HCT116 (cell line): ENCODE data around the gene MRPL39. TPM values are rescaled to one million over a fixed set of nuclear protein-coding genes. Genes with fewer than 3 reads are reported as not detected.

Source experiments
- ATAC-seq: fragments of 200-7000 bp; cut with Tn5 transposase; 2 replicates; pipeline ENCODE4 v1.9.1; 2020; ENCODE audit warnings: mild to moderate bottlenecking, moderate library complexity
- BruUV-seq: library from RNA; stranded (reverse); fragments of 400-500 nt; replicated peaks from 2 replicates; lab custom pipeline; 2021; lab: Mats Ljungman, UMichigan
- CTCF ChIA-PET: fragments of 300-600 bp; sonication (Branson Sonifier 250); formaldehyde crosslinking; loops from one replicate; lab custom pipeline; 2021; ENCODE audit warnings: antibody characterized with exemption; lab: Charles Lee
- POLR2A ChIA-PET: fragments of 300-600, 350-600 bp; sonication (Branson Sonifier 250); formaldehyde crosslinking; loops from one replicate; lab custom pipeline; 2021; ENCODE audit warnings: antibody characterized with exemption; lab: Charles Lee
- RAD21 ChIA-PET, 2 experiments: fragments of 300-600 bp; sonication (Branson Sonifier 250); formaldehyde crosslinking; loops; one replicate each; lab custom pipeline; 2023; ENCODE audit warnings: low total read pairs in 2 of 2; ENCODE audit not compliant: uncharacterized antibody in 2 of 2, unreplicated experiment in 2 of 2, low non-redundant PET in 1 of 2; lab: Charles Lee
- DNase-seq: peaks from one replicate; pipeline ENCODE4 v3.0.0-alpha.2; 2010; ENCODE audit warnings: low read depth, low spot score
- H2AFZ ChIP-seq: fragments of 200-600 bp; shearing (Covaris generic), sonication (generic); 2 replicates; pipeline ENCODE4 v1.6.1; 2017; ENCODE audit warnings: low read depth, mixed run types, mixed read lengths, antibody characterized with exemption, low read length; ENCODE audit not compliant: poor library complexity, severe bottlenecking
- H3K27ac ChIP-seq: 2 replicates; pipeline ENCODE4 v1.5.1; 2012; ENCODE audit warnings: low read depth, low read length
- H3K27me3 ChIP-seq: fragments of 200-600 bp; sonication (generic); 2 replicates; pipeline ENCODE4 v1.6.1; 2016; ENCODE audit warnings: mixed run types, low read length, mixed read lengths; ENCODE audit not compliant: insufficient read depth
- H3K36me3 ChIP-seq, 2 experiments: fragments of 200-500 bp in 1 of 2; fragments of 200-600 bp in 1 of 2; sonication (Bioruptor generic) in 1 of 2; sonication (generic) in 1 of 2; 2 replicates each; pipeline versions ENCODE4 v1.5.1 to v1.6.1; 2014 to 2016; ENCODE audit warnings: low read length in 2 of 2, inconsistent platforms in 1 of 2, mixed read lengths in 1 of 2, mixed run types in 1 of 2; ENCODE audit not compliant: insufficient read depth in 2 of 2, control insufficient read depth in 1 of 2
- H3K4me1 ChIP-seq, 2 experiments: fragments of 200-600 bp in 1 of 2; sonication (generic) in 1 of 2; 2 replicates each; pipeline versions ENCODE4 v1.5.1 to v1.6.1; 2012 to 2017; ENCODE audit warnings: low read length in 2 of 2, inconsistent platforms in 1 of 2, mild to moderate bottlenecking in 1 of 2, mixed read lengths in 1 of 2, mixed run types in 1 of 2, moderate library complexity in 1 of 2; ENCODE audit not compliant: insufficient read depth in 2 of 2, control insufficient read depth in 1 of 2
- H3K4me2 ChIP-seq: fragments of 200-600 bp; sonication (generic); 2 replicates; pipeline ENCODE4 v1.6.1; 2017; ENCODE audit warnings: mixed run types, low read length, mixed read lengths
- H3K4me3 ChIP-seq, 2 experiments: fragments of 200-600 bp in 1 of 2; sonication (generic) in 1 of 2; replicated peaks in 1 of 2; 2 replicates each; pipeline ENCODE4 v1.5.1; 2011 to 2016; ENCODE audit warnings: low read length in 2 of 2, control low read depth in 1 of 2, low read depth in 1 of 2, mild to moderate bottlenecking in 1 of 2, mixed read lengths in 1 of 2, mixed run types in 1 of 2
- H3K79me2 ChIP-seq: fragments of 200-600 bp; sonication (generic); 2 replicates; pipeline ENCODE4 v1.6.1; 2017; ENCODE audit warnings: mild to moderate bottlenecking, mixed run types, low read length, moderate library complexity, mixed read lengths; ENCODE audit not compliant: insufficient read depth
- H3K9ac ChIP-seq: fragments of 200-600 bp; sonication (generic); 2 replicates; pipeline ENCODE4 v1.6.1; 2016; ENCODE audit warnings: low read length, mixed read lengths
- H3K9me2 ChIP-seq: fragments of 200-600 bp; sonication (generic), shearing (Covaris generic); 2 replicates; pipeline ENCODE4 v1.6.1; 2017; ENCODE audit warnings: mixed run types, mild to moderate bottlenecking, moderate library complexity; ENCODE audit not compliant: insufficient read depth
- H3K9me3 ChIP-seq, 2 experiments: fragments of 200-500 bp in 1 of 2; fragments of 200-600 bp in 1 of 2; sonication (Bioruptor generic) in 1 of 2; sonication (generic) in 1 of 2; 2 replicates each; pipeline ENCODE4 v1.6.1; 2014 to 2017; ENCODE audit warnings: low read length in 2 of 2, mixed read lengths in 2 of 2, inconsistent platforms in 1 of 2, low read depth in 1 of 2, mild to moderate bottlenecking in 1 of 2, mixed run types in 1 of 2, moderate library complexity in 1 of 2; ENCODE audit not compliant: control insufficient read depth in 1 of 2, insufficient read depth in 1 of 2
- H4K20me1 ChIP-seq: fragments of 200-600 bp; sonication (generic), shearing (Covaris generic); 2 replicates; pipeline ENCODE4 v1.6.1; 2017; ENCODE audit warnings: mixed run types, mild to moderate bottlenecking, moderate library complexity; ENCODE audit not compliant: insufficient read depth
- CBX3 ChIP-seq: IDR thresholded peaks from 2 replicates; pipeline ENCODE4 v1.6.1; 2012; ENCODE audit warnings: low read depth
- CTCF ChIP-seq, 3 experiments: fragments of 200-600 bp in 1 of 3; sonication (generic) in 1 of 3; IDR thresholded peaks in 2 of 3; conservative IDR thresholded peaks in 1 of 3; 2 replicates each; pipeline ENCODE4 v1.5.1; 2012 to 2017; ENCODE audit warnings: low read depth in 2 of 3, low read length in 2 of 3, antibody characterized with exemption in 1 of 3, borderline replicate concordance in 1 of 3, control low read depth in 1 of 3, mild to moderate bottlenecking in 1 of 3, mixed read lengths in 1 of 3, mixed run types in 1 of 3, moderate library complexity in 1 of 3; ENCODE audit not compliant: insufficient read depth in 1 of 3
- EGR1 ChIP-seq: IDR thresholded peaks from 2 replicates; pipeline ENCODE4 v1.6.1; 2012; ENCODE audit warnings: low read depth
- EZH2phosphoT487 ChIP-seq: fragments of 200-600 bp; IDR thresholded peaks from 2 replicates; pipeline ENCODE4 v1.6.1; 2018; ENCODE audit warnings: antibody characterized with exemption, borderline replicate concordance
- MAX ChIP-seq: IDR thresholded peaks from 2 replicates; pipeline ENCODE4 v1.6.1; 2012
- POLR2A ChIP-seq: IDR thresholded peaks from 2 replicates; pipeline ENCODE4 v1.7.0; 2011; ENCODE audit warnings: borderline replicate concordance; ENCODE audit not compliant: insufficient read depth, insufficient read length; ENCODE audit errors: extremely low read depth
- POLR2AphosphoS5 ChIP-seq: IDR thresholded peaks from 2 replicates; pipeline ENCODE4 v1.6.1; 2011; ENCODE audit warnings: mild to moderate bottlenecking, low read depth, low read length, moderate library complexity
- REST ChIP-seq: IDR thresholded peaks from 2 replicates; pipeline ENCODE4 v1.6.1; 2012; ENCODE audit warnings: low read depth
- SIN3A ChIP-seq: IDR thresholded peaks from 2 replicates; pipeline ENCODE4 v1.6.1; 2012; ENCODE audit warnings: low read depth
- SP1 ChIP-seq: IDR thresholded peaks from 2 replicates; pipeline ENCODE4 v1.6.1; 2012; ENCODE audit warnings: low read depth
- SRF ChIP-seq: IDR thresholded peaks from 2 replicates; pipeline ENCODE4 v1.6.1; 2012; ENCODE audit warnings: low read depth
- TCF7L2 ChIP-seq: IDR thresholded peaks from 2 replicates; pipeline ENCODE4 v1.7.0; 2011; ENCODE audit warnings: borderline replicate concordance, inconsistent platforms; ENCODE audit not compliant: insufficient read depth, insufficient read length; ENCODE audit errors: extremely low read depth
- intact Hi-C: fragments of 100-400 bp; cut with micrococcal nuclease; formaldehyde crosslinking; loops from 2 replicates; pipeline ENCODE4 v1.10.0; 2022
- total RNA-seq: library from RNA; stranded (reverse); gene quantifications from one replicate; pipeline ENCODE4 v1.2.1, GENCODE V29; 2021; ENCODE audit not compliant: unreplicated experiment

MRPL39 gene
- total RNA-seq, 1 experiment from 2014 or later, result 41.1 TPM

DNA sequence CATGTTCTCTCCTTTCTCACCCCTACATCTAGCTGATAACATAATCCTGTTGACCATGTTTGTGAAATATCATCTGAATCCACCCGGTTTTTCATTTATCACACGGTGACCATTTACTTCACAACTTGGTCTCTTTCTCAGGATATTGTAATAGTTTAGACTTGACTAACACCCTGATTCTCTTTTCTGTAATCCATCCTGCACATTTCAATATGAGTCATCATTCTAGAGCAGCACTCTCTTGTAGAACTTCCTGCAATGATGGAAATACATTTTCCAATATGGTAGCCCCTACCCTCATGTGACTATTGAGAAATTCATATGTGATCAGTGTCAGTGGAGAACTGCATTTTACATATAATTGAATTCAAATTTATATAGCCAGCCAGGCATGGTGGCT is 29.4 kb upstream of the MRPL39 start:
- H4K20me1 ChIP-seq, result no peaks in the 10 kb centered on the region
- no TSS peak for BruUV-seq
- no peaks in the 10 kb centered on the region for H3K9me3 ChIP-seq
- intact Hi-C loops, result no loop called here
- CTCF ChIA-PET, result no interaction called here
- H3K4me3 ChIP-seq, result no peak overlapping the region
- H3K9me2 ChIP-seq, result no peaks in the 10 kb centered on the region
- H3K36me3 ChIP-seq, result no peaks in the 10 kb centered on the region
- no peak overlapping the region for H3K9ac ChIP-seq
- no peaks in the 10 kb centered on the region for H3K79me2 ChIP-seq
- no peak for ATAC-seq
- no peak overlapping the region for H2AFZ ChIP-seq
- no peak overlapping the region for H3K4me2 ChIP-seq
- peaks cover 4% of the 10 kb centered on the region; the same call in 1 of the 2 replicates for H3K27me3 ChIP-seq
- RAD21 ChIA-PET, result no interaction called here
- no peak for TF ChIP-seq CBX3
- TF ChIP-seq EZH2phosphoT487, result no peak
- no peak for TF ChIP-seq POLR2A
- no peak for TF ChIP-seq TCF7L2
- TF ChIP-seq POLR2AphosphoS5, result no peak
- no peak for TF ChIP-seq MAX
- no peak for TF ChIP-seq SRF
- DNase-seq, result no peak
- POLR2A ChIA-PET, result no interaction called here
- no peaks in the 10 kb centered on the region for H3K4me1 ChIP-seq
- no peak overlapping the region for H3K27ac ChIP-seq

GRCh38 chr21:25635310-25635709 is 28.0 kb upstream of the MRPL39 start:
- CTCF ChIA-PET, result no interaction called here
- no peaks in the 10 kb centered on the region for H3K4me1 ChIP-seq
- no peaks in the 10 kb centered on the region for H4K20me1 ChIP-seq
- BruUV-seq, result no TSS peak
- POLR2A ChIA-PET, result no interaction called here
- DNase-seq, result no peak
- H3K9me2 ChIP-seq, result no peaks in the 10 kb centered on the region
- no peaks in the 10 kb centered on the region for H3K9me3 ChIP-seq
- intact Hi-C loops, result no loop called here
- no peak overlapping the region for H3K4me3 ChIP-seq
- no peak overlapping the region for H2AFZ ChIP-seq
- no peaks in the 10 kb centered on the region for H3K79me2 ChIP-seq
- no peak overlapping the region for H3K4me2 ChIP-seq
- no peak overlapping the region for H3K27ac ChIP-seq
- RAD21 ChIA-PET, result no interaction called here
- H3K9ac ChIP-seq, result no peak overlapping the region
- no peak for ATAC-seq
- no peaks in the 10 kb centered on the region for H3K36me3 ChIP-seq
- H3K27me3 ChIP-seq, result peaks cover 4% of the 10 kb centered on the region; the same call in 1 of the 2 replicates
- TF ChIP-seq SP1, result no peak
- no peak for TF ChIP-seq POLR2A
- no peak for TF ChIP-seq SIN3A
- no peak for TF ChIP-seq EGR1
- no peak for TF ChIP-seq POLR2AphosphoS5
- no peak for TF ChIP-seq CTCF (IDR thresholded peaks at IDR 0.05 in 2 of 3, conservative IDR thresholded peaks at IDR 0.05 in 1 of 3; ENCODE audit: borderline replicate concordance in 1 of 3, insufficient read depth in 1 of 3, low read depth in 2 of 3, low read length in 2 of 3)
- no peak for TF ChIP-seq TCF7L2
- TF ChIP-seq REST, result no peak
- TF ChIP-seq, all 23 proteins: peak for 0
